ENCODE measurements around the gene GPA33. TPM values are rescaled to one million over a fixed set of nuclear protein-coding genes. Genes with fewer than 3 reads are reported as not detected.

GPA33 gene, protein sequence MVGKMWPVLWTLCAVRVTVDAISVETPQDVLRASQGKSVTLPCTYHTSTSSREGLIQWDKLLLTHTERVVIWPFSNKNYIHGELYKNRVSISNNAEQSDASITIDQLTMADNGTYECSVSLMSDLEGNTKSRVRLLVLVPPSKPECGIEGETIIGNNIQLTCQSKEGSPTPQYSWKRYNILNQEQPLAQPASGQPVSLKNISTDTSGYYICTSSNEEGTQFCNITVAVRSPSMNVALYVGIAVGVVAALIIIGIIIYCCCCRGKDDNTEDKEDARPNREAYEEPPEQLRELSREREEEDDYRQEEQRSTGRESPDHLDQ
- not detected in 2 replicates for total RNA-seq

DNA sequence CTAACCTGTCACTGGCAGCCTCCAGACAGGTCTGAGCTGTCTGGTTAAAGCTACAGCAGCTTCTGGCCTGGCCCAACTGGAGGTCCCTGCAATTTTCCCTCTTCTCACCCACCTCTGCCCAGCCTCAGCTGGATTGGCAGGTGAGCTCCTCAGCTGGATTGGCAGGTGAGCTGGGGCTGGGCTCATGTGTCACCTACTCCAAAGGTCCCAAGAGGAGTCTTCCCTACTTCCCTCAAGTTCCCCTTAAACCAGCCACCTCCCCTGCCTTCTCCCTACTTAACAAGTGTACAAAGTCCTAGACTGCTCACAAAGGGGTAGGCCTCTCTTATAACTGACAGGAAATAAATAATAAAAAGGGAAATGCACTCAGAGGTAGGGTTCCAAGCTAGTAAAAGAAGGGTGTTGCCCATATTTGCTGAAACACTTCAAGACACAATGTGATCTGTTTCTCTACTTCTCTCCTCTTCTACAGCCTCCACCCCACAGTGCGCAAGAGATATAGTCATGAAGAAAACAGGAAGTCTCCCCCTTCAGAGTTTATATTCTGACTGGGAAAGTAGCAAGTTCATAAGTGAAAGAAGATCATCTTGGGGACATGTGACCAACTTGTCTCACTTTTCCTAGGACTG lies at the start of gene GPA33:
Gene GPA33, minus strand, starts transcription at position 64 of the 629 bp plus-strand sequence. CDS start 90 bp downstream, outside the sequence.

DNA sequence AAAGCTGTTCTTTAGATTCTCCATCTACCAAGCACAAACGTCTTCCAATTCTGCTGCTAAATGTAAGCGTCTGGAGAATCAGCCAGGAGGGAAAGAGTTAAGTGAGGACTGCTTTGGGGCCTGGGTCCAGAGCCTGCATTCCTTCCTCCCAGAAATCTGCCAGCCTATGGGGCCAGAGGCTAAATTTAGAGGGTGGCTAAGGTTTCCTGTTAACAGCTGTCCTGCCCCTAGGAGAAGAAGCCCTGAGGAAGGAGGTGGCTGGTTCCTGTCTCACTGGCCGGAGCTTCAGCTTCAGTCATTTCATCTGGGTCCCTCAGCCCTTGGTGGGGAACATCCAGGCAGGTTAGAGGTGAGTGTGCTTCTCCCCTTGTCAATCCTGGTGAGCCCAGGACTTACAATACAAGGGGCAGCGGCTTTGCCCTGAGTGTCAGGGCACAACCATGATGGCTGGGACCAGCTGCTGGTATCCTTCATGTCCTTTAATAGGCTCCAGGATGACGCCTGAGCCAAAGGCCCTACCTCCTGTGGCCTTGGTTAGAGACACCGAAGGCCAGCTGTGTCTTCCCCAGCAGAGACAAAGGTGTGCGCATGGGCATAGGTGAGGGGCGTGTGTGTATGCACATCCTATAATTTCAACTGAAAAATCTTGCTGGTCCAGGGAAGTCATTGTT lies 3.8 kb upstream of the GPA33 start, which contains the start of gene STYXL2:
Gene STYXL2, plus strand, starts transcription at position 230 of the 671 bp plus-strand sequence. CDS start 775 bp downstream, outside the sequence.

Other genes starting within 250 kb of the GPA33 start
- 9.7 and 10.1 TPM in 2 replicates for gene TADA1, start 214.1 kb downstream of the GPA33 start, total RNA-seq
- gene ILDR2, start 114.8 kb downstream of the GPA33 start, total RNA-seq = 0.29 TPM in 1 of 2 replicates, not detected in the other
- not detected in 2 replicates for gene MAEL, start 101.1 kb downstream of the GPA33 start, total RNA-seq
- not detected in 2 replicates for gene STYXL2, start 3.7 kb upstream of the GPA33 start, total RNA-seq
- 0.58 and 4.6 TPM in 2 replicates for gene POU2F1, start 130.5 kb upstream of the GPA33 start, total RNA-seq